Activated T-helper 1 cell treated with anti-CD3 and anti-CD28 coated beads, Interleukin-12 subunit alpha, Interleukin-12 subunit beta, Interleukin-2, Interleukin-4 antibody, amounts not matched to agents 30 ng/mL and 10 ng/mL and 1 ng/mL, durations not matched to agents 14 hours and 24 hours and 36 hours (primary cell): ENCODE data around the gene FREM3. TPM values are rescaled to one million over a fixed set of nuclear protein-coding genes. Genes with fewer than 3 reads are reported as not detected.
"Not testable (repeated sequence)": the region's sequence is repeated elsewhere in the genome, so short reads cannot be mapped to it uniquely, and the experiment has no call there.

Experiments
- DNase-seq: peaks from one replicate; pipeline ENCODE4 v3.0.0; 2021; ENCODE audit warnings: low spot score
- H3K27ac Mint-ChIP-seq: one replicate; pipeline ENCODE4 v1.8.0; 2021; ENCODE audit warnings: mild to moderate bottlenecking, mixed read lengths
- H3K27me3 Mint-ChIP-seq: one replicate; pipeline ENCODE4 v1.8.0; 2022; ENCODE audit warnings: mild to moderate bottlenecking, moderate library complexity, mixed read lengths; ENCODE audit not compliant: insufficient read depth
- H3K36me3 Mint-ChIP-seq: one replicate; pipeline ENCODE4 v1.8.0; 2021; ENCODE audit warnings: low read depth, mixed read lengths
- H3K4me1 Mint-ChIP-seq: one replicate; pipeline ENCODE4 v1.8.0; 2021; ENCODE audit warnings: low read depth, mixed read lengths
- H3K4me3 Mint-ChIP-seq: one replicate; pipeline ENCODE4 v1.8.0; 2021; ENCODE audit warnings: mild to moderate bottlenecking, moderate library complexity, mixed read lengths
- H3K9me3 Mint-ChIP-seq: one replicate; pipeline ENCODE4 v1.8.0; 2021; ENCODE audit warnings: mixed read lengths
- intact Hi-C: fragments of 100-400 bp; cut with micrococcal nuclease; formaldehyde crosslinking; loops from one replicate; pipeline ENCODE4 v1.15.1; 2024
- total RNA-seq: library from RNA; stranded (reverse); gene quantifications from 2 replicates; pipeline ENCODE4 v1.2.3, GENCODE V29; 2022

FREM3 gene
- total RNA-seq, 1 donor from 2014 or later: not detected

- no peaks in the 10 kb centered on the region for H3K27me3 Mint-ChIP-seq
- no peak overlapping the region for H3K4me3 Mint-ChIP-seq
- H3K27ac Mint-ChIP-seq: no peak overlapping the region
- H3K9me3 Mint-ChIP-seq: no peaks in the 10 kb centered on the region
- H3K36me3 Mint-ChIP-seq: peaks cover 31% of the 10 kb centered on the region
- peaks cover 23% of the 10 kb centered on the region for H3K4me1 Mint-ChIP-seq
- DNase-seq: no peak
- intact Hi-C loops: loop anchor here (5.0 kb wide), 1 partner anchor 467 kb away; no protein-coding TSS in a partner anchor
These were observed 145.5 kb downstream of the FREM3 start for GRCh38 chr4:143554728-143555597.

GRCh38 chr4:143549928-143550327 is 150.5 kb downstream of the FREM3 start:
- intact Hi-C loops: no loop called here
- no peak overlapping the region for H3K27ac Mint-ChIP-seq

GRCh38 chr4:143539670-143540023 is 160.8 kb downstream of the FREM3 start:
- peaks cover 60% of the 10 kb centered on the region for H3K36me3 Mint-ChIP-seq
- peaks cover 5% of the 10 kb centered on the region for H3K9me3 Mint-ChIP-seq
- no peak for DNase-seq
- intact Hi-C loops: no loop called here
- no peak overlapping the region for H3K4me3 Mint-ChIP-seq
- H3K27me3 Mint-ChIP-seq: no peaks in the 10 kb centered on the region
- H3K27ac Mint-ChIP-seq: no peak overlapping the region
- peaks cover 27% of the 10 kb centered on the region for H3K4me1 Mint-ChIP-seq

More at GRCh38 chr4:143549928-143550327, 150.5 kb downstream of the FREM3 start:
- Mint-ChIP-seq H3K27me3 (no peaks in the 10 kb centered on the region), H3K4me1 (peaks cover 6% of the 10 kb centered on the region), H3K9me3 (no peaks in the 10 kb centered on the region), H3K36me3 (peaks cover 52% of the 10 kb centered on the region), H3K4me3 (no peak overlapping the region)
- DNase-seq: no peak

- Mint-ChIP-seq H3K27ac (peak overlapping the region; percentile 32), H3K4me3 (no peak overlapping the region), H3K9me3 (peaks cover 5% of the 10 kb centered on the region), H3K4me1 (peaks cover 27% of the 10 kb centered on the region), H3K27me3 (no peaks in the 10 kb centered on the region), H3K36me3 (peaks cover 58% of the 10 kb centered on the region)
- no peak for DNase-seq
- intact Hi-C loops: no loop called here
These were observed 161.4 kb downstream of the FREM3 start for GRCh38 chr4:143538979-143539669.

- Mint-ChIP-seq H3K36me3 (peaks cover 55% of the 10 kb centered on the region), H3K4me1 (peaks cover 10% of the 10 kb centered on the region), H3K27me3 (no peaks in the 10 kb centered on the region), H3K9me3 (no peaks in the 10 kb centered on the region), H3K27ac (no peak overlapping the region), H3K4me3 (no peak overlapping the region)
- intact Hi-C loops: no loop called here
- DNase-seq: no peak
These were observed 168.5 kb downstream of the FREM3 start for GRCh38 chr4:143531788-143532491.

GRCh38 chr4:143531380-143531779 is 169.1 kb downstream of the FREM3 start:
- H3K9me3 Mint-ChIP-seq: no peaks in the 10 kb centered on the region
- peaks cover 56% of the 10 kb centered on the region for H3K36me3 Mint-ChIP-seq
- peaks cover 10% of the 10 kb centered on the region for H3K4me1 Mint-ChIP-seq
- intact Hi-C loops: no loop called here
- no peak overlapping the region for H3K4me3 Mint-ChIP-seq
- H3K27ac Mint-ChIP-seq: no peak overlapping the region
- no peaks in the 10 kb centered on the region for H3K27me3 Mint-ChIP-seq
- DNase-seq: no peak

GRCh38 chr4:143528046-143528445 is 172.4 kb downstream of the FREM3 start:
- H3K9me3 Mint-ChIP-seq, H3K4me1 Mint-ChIP-seq, H3K4me3 Mint-ChIP-seq, intact Hi-C loops, DNase-seq, H3K27ac Mint-ChIP-seq, H3K27me3 Mint-ChIP-seq: not testable (repeated sequence)
- H3K36me3 Mint-ChIP-seq: peaks cover 54% of the 10 kb centered on the region

Other genes with a start within 250 kb of the FREM3 start
- 59.9 and 60.7 TPM in 2 replicates for gene SMARCA5, start 187.0 kb downstream of the FREM3 start, total RNA-seq
- 0.16 TPM in 1 of 2 replicates, not detected in the other for gene GYPE, start 204.9 kb upstream of the FREM3 start, total RNA-seq